ENCODE measurements around the gene VSTM4.

The VSTM4 gene

GRCh38 chr10:49009199-49009979 is 105.9 kb downstream of the VSTM4 start:
- Histone ChIP-seq H3K14ac (ENCODE audit: low read length in 2 of 2) (no peak overlapping the region), H3K9me3 (ENCODE audit: control insufficient read depth, low read length) (no peaks in the 10 kb centered on the region), H3K27me3 (ENCODE audit: control insufficient read depth in 1 of 2, insufficient read depth in 1 of 2, low read length in 2 of 2) (peaks cover 12 to 27% of the 10 kb centered on the region in 2 experiments)

GRCh38 chr10:49008505-49009198 is 106.7 kb downstream of the VSTM4 start:
- Histone ChIP-seq H3K36me3 (ENCODE audit: control insufficient read depth in 1 of 2, insufficient read depth in 2 of 2, low read depth in 1 of 2, low read length in 2 of 2) (no peaks in the 10 kb centered on the region), H3K23ac (ENCODE audit: low read length in 2 of 2) (no peak overlapping the region), H4K8ac (ENCODE audit: low read length) (no peak overlapping the region), H2BK120ac (ENCODE audit: low read depth, low read length) (no peak overlapping the region), H3K4ac (ENCODE audit: low read depth in 1 of 2, low read length in 2 of 2) (no peak overlapping the region), H3K9ac (ENCODE audit: low read length) (no peak overlapping the region), H3K27me3 (ENCODE audit: control insufficient read depth in 1 of 2, insufficient read depth in 1 of 2, low read length in 2 of 2) (peaks cover 9 to 27% of the 10 kb centered on the region in 2 experiments), H2BK5ac (ENCODE audit: low read depth, low read length, poor library complexity, severe bottlenecking) (no peak overlapping the region), H3K18ac (ENCODE audit: low read depth in 1 of 2, low read length in 2 of 2) (no peak overlapping the region), H2BK15ac (ENCODE audit: low read depth, poor library complexity, severe bottlenecking) (no peak overlapping the region), H3K9me3 (ENCODE audit: control insufficient read depth, low read length) (no peaks in the 10 kb centered on the region), H2BK12ac (ENCODE audit: low read length in 2 of 2) (no peak overlapping the region), H4K91ac (ENCODE audit: low read length) (no peak overlapping the region), H3K79me1 (replicated peaks; ENCODE audit: low read length, poor library complexity, severe bottlenecking) (no peaks in the 10 kb centered on the region), H3K4me2 (ENCODE audit: low read length, poor library complexity, severe bottlenecking) (no peak overlapping the region), H3K14ac (ENCODE audit: low read length in 2 of 2) (no peak overlapping the region), H3K4me3 (ENCODE audit: insufficient read depth in 1 of 2, low read depth in 1 of 2, low read length in 2 of 2) (no peak overlapping the region), H3K4me1 (ENCODE audit: control insufficient read depth, insufficient read depth, low read depth, low read length) (no peaks in the 10 kb centered on the region), H2AK5ac (ENCODE audit: low read length, severe bottlenecking) (no peak overlapping the region), H2AFZ (ENCODE audit: low read depth, low read length) (no peak overlapping the region), H3K27ac (ENCODE audit: low read length, poor library complexity, severe bottlenecking) (no peak overlapping the region)
- 82% methylated on average over 13 of the region's 13 CpGs for WGBS
- DNase-seq = no peak

More at GRCh38 chr10:49009199-49009979, 105.9 kb downstream of the VSTM4 start:
- Histone ChIP-seq H3K4me2 (ENCODE audit: low read length, poor library complexity, severe bottlenecking) (no peak overlapping the region), H3K18ac (ENCODE audit: low read depth in 1 of 2, low read length in 2 of 2) (no peak overlapping the region), H2BK12ac (ENCODE audit: low read length in 2 of 2) (no peak overlapping the region), H3K9ac (ENCODE audit: low read length) (no peak overlapping the region), H4K8ac (ENCODE audit: low read length) (no peak overlapping the region), H4K91ac (ENCODE audit: low read length) (no peak overlapping the region), H2AK5ac (ENCODE audit: low read length, severe bottlenecking) (no peak overlapping the region), H2AFZ (ENCODE audit: low read depth, low read length) (no peak overlapping the region), H3K27ac (ENCODE audit: low read length, poor library complexity, severe bottlenecking) (no peak overlapping the region), H3K23ac (ENCODE audit: low read length in 2 of 2) (no peak overlapping the region), H2BK5ac (ENCODE audit: low read depth, low read length, poor library complexity, severe bottlenecking) (no peak overlapping the region), H3K4me3 (ENCODE audit: insufficient read depth in 1 of 2, low read depth in 1 of 2, low read length in 2 of 2) (no peak overlapping the region), H2BK120ac (ENCODE audit: low read depth, low read length) (no peak overlapping the region), H3K36me3 (ENCODE audit: control insufficient read depth in 1 of 2, insufficient read depth in 2 of 2, low read depth in 1 of 2, low read length in 2 of 2) (no peaks in the 10 kb centered on the region), H3K4me1 (ENCODE audit: control insufficient read depth, insufficient read depth, low read depth, low read length) (no peaks in the 10 kb centered on the region), H2BK15ac (ENCODE audit: low read depth, poor library complexity, severe bottlenecking) (no peak overlapping the region), H3K4ac (ENCODE audit: low read depth in 1 of 2, low read length in 2 of 2) (no peak overlapping the region), H3K79me1 (replicated peaks; ENCODE audit: low read length, poor library complexity, severe bottlenecking) (no peaks in the 10 kb centered on the region)
- no peak for DNase-seq
- WGBS = 61% methylated on average over 6 of the region's 8 CpGs

- WGBS = 79% methylated on average over 1 of the region's 1 CpG
- no peak overlapping the region for H2BK120ac ChIP-seq (ENCODE audit: low read depth, low read length)
- H3K27ac ChIP-seq (ENCODE audit: low read length, poor library complexity, severe bottlenecking) = no peak overlapping the region
- peaks cover 4 to 27% of the 10 kb centered on the region in 2 experiments for H3K27me3 ChIP-seq (ENCODE audit: control insufficient read depth in 1 of 2, insufficient read depth in 1 of 2, low read length in 2 of 2)
- H3K23ac ChIP-seq (ENCODE audit: low read length in 2 of 2) = no peak overlapping the region
- no peak overlapping the region for H2BK5ac ChIP-seq (ENCODE audit: low read depth, low read length, poor library complexity, severe bottlenecking)
- H3K14ac ChIP-seq (ENCODE audit: low read length in 2 of 2) = no peak overlapping the region
- no peaks in the 10 kb centered on the region for H3K9me3 ChIP-seq (ENCODE audit: control insufficient read depth, low read length)
- no peak overlapping the region for H3K4ac ChIP-seq (ENCODE audit: low read depth in 1 of 2, low read length in 2 of 2)
- no peak overlapping the region for H3K18ac ChIP-seq (ENCODE audit: low read depth in 1 of 2, low read length in 2 of 2)
- H2BK15ac ChIP-seq (ENCODE audit: low read depth, poor library complexity, severe bottlenecking) = no peak overlapping the region
- H3K4me2 ChIP-seq (ENCODE audit: low read length, poor library complexity, severe bottlenecking) = no peak overlapping the region
- no peak overlapping the region for H4K91ac ChIP-seq (ENCODE audit: low read length)
- H2AFZ ChIP-seq (ENCODE audit: low read depth, low read length) = no peak overlapping the region
- H3K4me3 ChIP-seq (ENCODE audit: insufficient read depth in 1 of 2, low read depth in 1 of 2, low read length in 2 of 2) = no peak overlapping the region
- no peak for DNase-seq
- no peak overlapping the region for H2BK12ac ChIP-seq (ENCODE audit: low read length in 2 of 2)
- H3K36me3 ChIP-seq (ENCODE audit: control insufficient read depth in 1 of 2, insufficient read depth in 2 of 2, low read depth in 1 of 2, low read length in 2 of 2) = no peaks in the 10 kb centered on the region
- H3K9ac ChIP-seq (ENCODE audit: low read length) = no peak overlapping the region
- no peak overlapping the region for H4K8ac ChIP-seq (ENCODE audit: low read length)
- no peaks in the 10 kb centered on the region for H3K4me1 ChIP-seq (ENCODE audit: control insufficient read depth, insufficient read depth, low read depth, low read length)
- no peak overlapping the region for H2AK5ac ChIP-seq (ENCODE audit: low read length, severe bottlenecking)
- no peaks in the 10 kb centered on the region for H3K79me1 ChIP-seq (replicated peaks; ENCODE audit: low read length, poor library complexity, severe bottlenecking)
These were observed 107.2 kb downstream of the VSTM4 start for GRCh38 chr10:49008091-49008490.

- H2AFZ ChIP-seq (ENCODE audit: low read depth, low read length) = no peak overlapping the region
- H2AK5ac ChIP-seq (ENCODE audit: low read length, severe bottlenecking) = no peak overlapping the region
- H3K27ac ChIP-seq (ENCODE audit: low read length, poor library complexity, severe bottlenecking) = no peak overlapping the region
- no peak overlapping the region for H3K18ac ChIP-seq (ENCODE audit: low read depth in 1 of 2, low read length in 2 of 2)
- no peak for DNase-seq
- no peak overlapping the region for H3K4me3 ChIP-seq (ENCODE audit: insufficient read depth in 1 of 2, low read depth in 1 of 2, low read length in 2 of 2)
- H3K36me3 ChIP-seq (ENCODE audit: control insufficient read depth in 1 of 2, insufficient read depth in 2 of 2, low read depth in 1 of 2, low read length in 2 of 2) = no peaks in the 10 kb centered on the region
- H3K27me3 ChIP-seq (ENCODE audit: control insufficient read depth in 1 of 2, insufficient read depth in 1 of 2, low read length in 2 of 2) = peaks cover 4 to 20% of the 10 kb centered on the region in 2 experiments
- H4K8ac ChIP-seq (ENCODE audit: low read length) = no peak overlapping the region
- H3K4me1 ChIP-seq (ENCODE audit: control insufficient read depth, insufficient read depth, low read depth, low read length) = no peaks in the 10 kb centered on the region
- no peak overlapping the region for H4K91ac ChIP-seq (ENCODE audit: low read length)
- H2BK15ac ChIP-seq (ENCODE audit: low read depth, poor library complexity, severe bottlenecking) = no peak overlapping the region
- no peaks in the 10 kb centered on the region for H3K79me1 ChIP-seq (replicated peaks; ENCODE audit: low read length, poor library complexity, severe bottlenecking)
- H2BK5ac ChIP-seq (ENCODE audit: low read depth, low read length, poor library complexity, severe bottlenecking) = no peak overlapping the region
- no peaks in the 10 kb centered on the region for H3K9me3 ChIP-seq (ENCODE audit: control insufficient read depth, low read length)
- H3K23ac ChIP-seq (ENCODE audit: low read length in 2 of 2) = no peak overlapping the region
- H3K9ac ChIP-seq (ENCODE audit: low read length) = no peak overlapping the region
- no peak overlapping the region for H2BK120ac ChIP-seq (ENCODE audit: low read depth, low read length)
- no peak overlapping the region for H3K4ac ChIP-seq (ENCODE audit: low read depth in 1 of 2, low read length in 2 of 2)
- WGBS = 51% methylated on average over 3 of the region's 5 CpGs
- no peak overlapping the region for H3K14ac ChIP-seq (ENCODE audit: low read length in 2 of 2)
- H3K4me2 ChIP-seq (ENCODE audit: low read length, poor library complexity, severe bottlenecking) = no peak overlapping the region
- H2BK12ac ChIP-seq (ENCODE audit: low read length in 2 of 2) = no peak overlapping the region
These were observed 108.2 kb downstream of the VSTM4 start for GRCh38 chr10:49007129-49007528.

Measured in mesenchymal stem cell (in vitro differentiated cells and primary cell).